ENCODE measurements around the gene ANP32E. TPM values are rescaled to one million over a fixed set of nuclear protein-coding genes. Genes with fewer than 3 reads are reported as not detected.
A peak's percentile ranks its signal among the peaks of the same experiment; 100 is the strongest.

The ANP32E gene
- total and polyA plus RNA-seq, 9 of the 15 experiments (the other 6 are each of a cell fraction or from before 2014, with no cell fraction given) = 60.4 to 197 (median 104) TPM

- TF ChIP-seq, protein P1, sequence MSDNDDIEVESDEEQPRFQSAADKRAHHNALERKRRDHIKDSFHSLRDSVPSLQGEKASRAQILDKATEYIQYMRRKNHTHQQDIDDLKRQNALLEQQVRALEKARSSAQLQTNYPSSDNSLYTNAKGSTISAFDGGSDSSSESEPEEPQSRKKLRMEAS (CRISPR knock-in tag; IDR thresholded peaks at IDR 0.05) = peak; percentile 18; the same call in 1 of the 2 replicates
- TF ChIP-seq THRAP3 (IDR thresholded peaks at IDR 0.05; ENCODE audit: borderline replicate concordance) (no peak; the same call in 1 of the 2 replicates), ZNF184 (CRISPR knock-in tag; IDR thresholded peaks at IDR 0.05) (no peak), GTF2E2 (tag; IDR thresholded peaks at IDR 0.05) (peak; percentile 73; the same call in 1 of the 2 replicates), POLR2A (conservative IDR thresholded peaks at IDR 0.05) (peak; percentile 72), CREB1 (IDR thresholded peaks at IDR 0.05) (peak; percentile 88), CREB1 (CRISPR knock-in tag; IDR thresholded peaks at IDR 0.05) (peak; percentile 84), PCBP2 (IDR thresholded peaks at IDR 0.05; ENCODE audit: low read depth, low read length, poor library complexity, severe bottlenecking) (no peak), ATF7 (IDR thresholded peaks at IDR 0.05) (peak; percentile 79), TFAP4 (CRISPR knock-in tag; IDR thresholded peaks at IDR 0.05; ENCODE audit: borderline replicate concordance) (peak; percentile 88), JUND (IDR thresholded peaks at IDR 0.05; ENCODE audit: borderline replicate concordance, low read depth, low read length) (peak; percentile 75), JUND (tag; IDR thresholded peaks at IDR 0.05; ENCODE audit: borderline replicate concordance, low read depth, low read length) (peak; percentile 38; the same call in 1 of the 3 replicates), ELK1 (CRISPR knock-in tag; IDR thresholded peaks at IDR 0.05) (no peak), NR2C1 (IDR thresholded peaks at IDR 0.05) (peak; percentile 48; the same call in 1 of the 2 replicates), NR2C1 (tag; IDR thresholded peaks at IDR 0.05) (peak; percentile 70), FOS (IDR thresholded peaks at IDR 0.05; ENCODE audit: extremely low read depth, insufficient read length) (no peak), CTBP1 (IDR thresholded peaks at IDR 0.05; ENCODE audit: borderline replicate concordance) (0 out of 2 replicates have a peak, but pooled peaks have one; percentile 46), EGR1 (conservative IDR thresholded peaks at IDR 0.05) (peak; percentile 92), ZNF143 (CRISPR knock-in tag; IDR thresholded peaks at IDR 0.05) (peak; percentile 91), XRCC5 (IDR thresholded peaks at IDR 0.05; ENCODE audit: low read depth, low read length) (peak; percentile 66; the same call in 1 of the 2 replicates), ELF2 (CRISPR knock-in tag; IDR thresholded peaks at IDR 0.05) (no peak), HDAC3 (IDR thresholded peaks at IDR 0.05; ENCODE audit: borderline replicate concordance, partially characterized antibody) (no peak), PHB (CRISPR knock-in tag; IDR thresholded peaks at IDR 0.05) (no peak), NR2C2 (CRISPR knock-in tag; IDR thresholded peaks at IDR 0.05) (no peak), NR2C2 (tag; IDR thresholded peaks at IDR 0.05) (peak; percentile 85), NR3C1 (CRISPR knock-in tag; IDR thresholded peaks at IDR 0.05) (no peak), POLR3G (IDR thresholded peaks at IDR 0.05; ENCODE audit: extremely low read depth, insufficient read length, insufficient replicate concordance) (no peak), ETV1 (tag; conservative IDR thresholded peaks at IDR 0.05; ENCODE audit: low read depth) (peak; percentile 71), ATF1 (CRISPR knock-in tag; IDR thresholded peaks at IDR 0.05) (no peak), ATF1 (tag; IDR thresholded peaks at IDR 0.05) (peak; percentile 90), HCFC1 (IDR thresholded peaks at IDR 0.05; ENCODE audit: low read depth, low read length) (peak; percentile 95)
These were observed 32.9 kb upstream of the ANP32E start, which contains the start of gene APH1A (continued) for GRCh38 chr1:150268705-150269403.

All from K562 (cell line).